H1 (cell line): ENCODE measurements around the gene TOMM40L. TPM values are rescaled to one million over a fixed set of nuclear protein-coding genes. Genes with fewer than 3 reads are reported as not detected.

Experiments
- CTCF ChIA-PET: fragments of 300-600 bp; sonication (Branson Sonifier 250); formaldehyde crosslinking; loops from one replicate; lab custom pipeline; 2021; ENCODE audit not compliant: partially characterized antibody; lab: Charles Lee
- POLR2A ChIA-PET: fragments of 300-600 bp; sonication (Branson Sonifier 250); formaldehyde crosslinking; loops from one replicate; lab custom pipeline; 2021; ENCODE audit warnings: inconsistent platforms; ENCODE audit not compliant: partially characterized antibody; lab: Charles Lee
- DNase-seq, 2 experiments: peaks; one replicate each; pipeline versions ENCODE4 v3.0.0 to v3.0.0-alpha.2; 2010 to 2022; ENCODE audit warnings: low spot score in 2 of 2, low read depth in 1 of 2, mixed read lengths in 1 of 2
- FAIRE-seq: peaks from 2 replicates; lab custom pipeline; 2011; peaks lifted over from hg19 to GRCh38; lab: Jason Lieb, UNC
- H2AFZ ChIP-seq: 2 replicates; pipeline ENCODE4 v1.8.1; 2012; ENCODE audit warnings: low read length, inconsistent platforms
- H2AK5ac ChIP-seq: 2 replicates; pipeline ENCODE4 v1.6.1; 2013; ENCODE audit warnings: low read depth, low read length
- H2BK120ac ChIP-seq: replicated peaks from 2 replicates; pipeline ENCODE3; 2013; ENCODE audit warnings: low read depth, low read length, inconsistent platforms
- H2BK12ac ChIP-seq: 2 replicates; pipeline ENCODE4 v1.6.1; 2013; ENCODE audit warnings: low read depth, low read length
- H2BK15ac ChIP-seq: 2 replicates; pipeline ENCODE4 v1.6.1; 2013; ENCODE audit warnings: low read length
- H2BK20ac ChIP-seq: 2 replicates; pipeline ENCODE4 v1.6.1; 2013; ENCODE audit warnings: low read length
- H2BK5ac ChIP-seq: 2 replicates; pipeline ENCODE4 v1.6.1; 2013; ENCODE audit warnings: low read depth, low read length
- H3K14ac ChIP-seq: 2 replicates; pipeline ENCODE4 v1.6.1; 2013; ENCODE audit warnings: inconsistent platforms; ENCODE audit not compliant: insufficient read length
- H3K18ac ChIP-seq: 2 replicates; pipeline ENCODE4 v1.6.1; 2013; ENCODE audit warnings: low read length; ENCODE audit errors: extremely low read depth
- H3K23ac ChIP-seq: 2 replicates; pipeline ENCODE4 v1.6.1; 2013; ENCODE audit warnings: inconsistent platforms; ENCODE audit not compliant: insufficient read length
- H3K23me2 ChIP-seq: 2 replicates; pipeline ENCODE4 v1.6.1; 2013; ENCODE audit warnings: low read depth, low read length
- H3K27ac ChIP-seq: 2 replicates; pipeline ENCODE4 v1.6.1; 2011; ENCODE audit warnings: low read depth, low read length, inconsistent platforms
- H3K27me3 ChIP-seq, 4 experiments: replicated peaks in 1 of 4; 1 replicate in 1 of 4; 2 replicates in 3 of 4; pipeline versions ENCODE4 v1.6.1 to v1.8.1; 2011 to 2013; ENCODE audit warnings: low read length in 3 of 4, mild to moderate bottlenecking in 3 of 4, inconsistent platforms in 2 of 4, mixed read lengths in 2 of 4, moderate library complexity in 1 of 4; ENCODE audit not compliant: control insufficient read depth in 3 of 4, insufficient read depth in 3 of 4; ENCODE audit errors: extremely low read depth in 1 of 4
- H3K36me3 ChIP-seq, 4 experiments: 2 replicates each; pipeline versions ENCODE4 v1.6.1 to v1.8.1; 2011 to 2013; ENCODE audit warnings: mild to moderate bottlenecking in 4 of 4, low read length in 3 of 4, moderate library complexity in 2 of 4, control low read depth in 1 of 4, inconsistent platforms in 1 of 4; ENCODE audit not compliant: insufficient read depth in 4 of 4, control insufficient read depth in 2 of 4
- H3K4ac ChIP-seq: replicated peaks from 2 replicates; pipeline ENCODE3; 2013; ENCODE audit warnings: low read length, low read depth, mixed read lengths, inconsistent platforms; ENCODE audit not compliant: insufficient read length
- H3K4me1 ChIP-seq, 4 experiments: replicated peaks in 1 of 4; 1 replicate in 1 of 4; 2 replicates in 3 of 4; pipeline versions ENCODE4 v1.6.1 to v1.8.1; 2011 to 2013; ENCODE audit warnings: low read length in 3 of 4, inconsistent platforms in 2 of 4, mixed read lengths in 1 of 4; ENCODE audit not compliant: insufficient read depth in 4 of 4, control insufficient read depth in 3 of 4
- H3K4me2 ChIP-seq, 2 experiments: 2 replicates each; pipeline versions ENCODE4 v1.6.1 to v1.8.1; 2011 to 2013; ENCODE audit warnings: low read depth in 2 of 2, low read length in 2 of 2, control low read depth in 1 of 2, inconsistent platforms in 1 of 2, mild to moderate bottlenecking in 1 of 2; ENCODE audit not compliant: insufficient read depth in 1 of 2
- H3K4me3 ChIP-seq, 4 experiments: fragments of 200-600, 300-600 bp in 1 of 4; sonication (generic), shearing (Covaris generic), sonication (Bioruptor Twin) in 1 of 4; 2 replicates each; pipeline versions ENCODE4 v1.5.1 to v1.8.1; 2011 to 2016; ENCODE audit warnings: low read length in 4 of 4, low read depth in 3 of 4, control low read depth in 2 of 4, inconsistent platforms in 2 of 4, mild to moderate bottlenecking in 2 of 4, mixed read lengths in 1 of 4, moderate library complexity in 1 of 4; ENCODE audit not compliant: insufficient read depth in 2 of 4; ENCODE audit errors: extremely low read depth in 1 of 4
- H3K56ac ChIP-seq: replicated peaks from 2 replicates; pipeline ENCODE3; 2013; ENCODE audit warnings: low read depth, mild to moderate bottlenecking, mixed read lengths, low read length, inconsistent platforms; ENCODE audit not compliant: insufficient read length
- H3K79me1 ChIP-seq: 2 replicates; pipeline ENCODE4 v1.6.1; 2013; ENCODE audit warnings: low read depth, low read length, control low read depth
- H3K79me2 ChIP-seq, 2 experiments: 2 replicates each; pipeline versions ENCODE4 v1.6.1 to v1.8.1; 2012 to 2013; ENCODE audit warnings: low read length in 2 of 2, mild to moderate bottlenecking in 2 of 2, inconsistent platforms in 1 of 2; ENCODE audit not compliant: insufficient read depth in 2 of 2, control insufficient read depth in 1 of 2
- H3K9ac ChIP-seq, 4 experiments: replicated peaks in 1 of 4; 1 replicate in 1 of 4; 2 replicates in 3 of 4; pipeline versions ENCODE4 v1.6.1 to v1.8.1; 2011 to 2013; ENCODE audit warnings: low read depth in 3 of 4, low read length in 3 of 4, control low read depth in 2 of 4, mild to moderate bottlenecking in 2 of 4, moderate library complexity in 2 of 4, inconsistent platforms in 1 of 4; ENCODE audit errors: extremely low read depth in 1 of 4
- H3K9me3 ChIP-seq, 2 experiments: 2 replicates each; pipeline versions ENCODE4 v1.6.1 to v1.8.1; 2012 to 2013; ENCODE audit warnings: mild to moderate bottlenecking in 2 of 2, moderate library complexity in 2 of 2, control low read depth in 1 of 2, inconsistent platforms in 1 of 2, low read depth in 1 of 2, low read length in 1 of 2, mixed read lengths in 1 of 2; ENCODE audit not compliant: insufficient read depth in 2 of 2
- H4K20me1 ChIP-seq, 2 experiments: replicated peaks in 1 of 2; 2 replicates each; pipeline versions ENCODE3 to v1.8.1; 2011 to 2013; ENCODE audit warnings: inconsistent platforms in 2 of 2, low read length in 2 of 2, mild to moderate bottlenecking in 1 of 2; ENCODE audit not compliant: insufficient read depth in 2 of 2, control insufficient read depth in 1 of 2
- H4K5ac ChIP-seq: 2 replicates; pipeline ENCODE4 v1.6.1; 2013; ENCODE audit warnings: low read length, low read depth, mixed read lengths, inconsistent platforms; ENCODE audit not compliant: insufficient read length
- H4K8ac ChIP-seq: 2 replicates; pipeline ENCODE4 v1.8.0; 2013; ENCODE audit warnings: mild to moderate bottlenecking, moderate library complexity, low read length, inconsistent platforms; ENCODE audit not compliant: insufficient read depth; ENCODE audit errors: extremely low read depth
- H4K91ac ChIP-seq: replicated peaks from 2 replicates; pipeline ENCODE3; 2013; ENCODE audit warnings: low read length, mixed read lengths, inconsistent platforms; ENCODE audit not compliant: insufficient read length
- CEBPB ChIP-seq: IDR thresholded peaks from 2 replicates; pipeline ENCODE4 v1.6.1; 2012; ENCODE audit warnings: low read depth, low read length
- CREB1 ChIP-seq: IDR thresholded peaks from 2 replicates; pipeline ENCODE4 v1.6.1; 2012; ENCODE audit warnings: inconsistent platforms
- EGR1 ChIP-seq: IDR thresholded peaks from 2 replicates; pipeline ENCODE4 v1.6.1; 2011; ENCODE audit warnings: low read depth, low read length, borderline replicate concordance
- EZH2 ChIP-seq: fragments of 200-600 bp; sonication (generic); IDR thresholded peaks from 2 replicates; pipeline ENCODE4 v1.7.1; 2012; ENCODE audit warnings: low read depth, mild to moderate bottlenecking, moderate library complexity, low read length, inconsistent platforms; ENCODE audit not compliant: severe bottlenecking
- HDAC2 ChIP-seq, 2 experiments: fragments of 300-600 bp in 1 of 2; sonication (generic) in 1 of 2; IDR thresholded peaks; 2 replicates each; pipeline ENCODE4 v1.6.1; 2011 to 2012; ENCODE audit warnings: low read depth in 2 of 2, low read length in 2 of 2, mild to moderate bottlenecking in 2 of 2, moderate library complexity in 2 of 2, borderline replicate concordance in 1 of 2, inconsistent platforms in 1 of 2
- MAX ChIP-seq: IDR thresholded peaks from 2 replicates; pipeline ENCODE4 v1.6.1; 2012; ENCODE audit warnings: inconsistent platforms
- POLR2A ChIP-seq, 2 experiments: IDR thresholded peaks; 1 replicate in 1 of 2; 2 replicates in 1 of 2; pipeline ENCODE4 v1.6.1; 2011; ENCODE audit warnings: low read depth in 2 of 2, low read length in 2 of 2, mild to moderate bottlenecking in 2 of 2; ENCODE audit errors: control extremely low read depth in 1 of 2
- POU5F1 ChIP-seq: IDR thresholded peaks from 2 replicates; pipeline ENCODE4 v1.6.1; 2011; ENCODE audit warnings: low read depth, mild to moderate bottlenecking, low read length, moderate library complexity
- RFX5 ChIP-seq: IDR thresholded peaks from 2 replicates; pipeline ENCODE4 v1.6.1; 2011; ENCODE audit warnings: low read depth, low read length, improper control_type of control experiment, borderline replicate concordance
- RXRA ChIP-seq: IDR thresholded peaks from 2 replicates; pipeline ENCODE4 v1.6.1; 2011; ENCODE audit warnings: low read depth, mild to moderate bottlenecking, low read length, moderate library complexity; ENCODE audit not compliant: insufficient read depth
- TBP ChIP-seq: IDR thresholded peaks from 2 replicates; pipeline ENCODE4 v1.6.1; 2011; ENCODE audit warnings: low read depth, low read length, improper control_type of control experiment
- WGBS, 2 experiments: shearing (Covaris generic) in 1 of 2; methylation state at CpG; one replicate each; pipeline versions ENCODE4 v1.1.6 to v1.1.7; 2013 to 2015; ENCODE audit warnings: low lambda C conversion rate in 2 of 2, mixed read lengths in 2 of 2, inconsistent platforms in 1 of 2, low coverage in 1 of 2, missing lambda C conversion rate in 1 of 2; ENCODE audit not compliant: insufficient replicate concordance in 2 of 2, insufficient coverage in 1 of 2, insufficient read length in 1 of 2; ENCODE audit errors: extremely low coverage in 1 of 2, missing lambda C conversion rate in 1 of 2; 5-methylcytosine and 5-hydroxymethylcytosine counted together
- polyA plus RNA-seq, 7 experiments: library from polyadenylated mRNA; depleted of rRNA in 3 of 7; stranded (reverse) in 5 of 7; unstranded in 2 of 7; fragments of >200 nt in 5 of 7; fragments of 200-250 nt in 2 of 7; gene quantifications; 1 replicate in 5 of 7; 2 replicates in 1 of 7; 4 replicates in 1 of 7; pipeline versions ENCODE4 v1.2.1 to v1.2.3, GENCODE V29; 2011 to 2013; ENCODE audit warnings: missing spikeins in 2 of 7, mixed read lengths in 2 of 7
- total RNA-seq: library from RNA; stranded (reverse); fragmentation: NEBNext Ultra II Directional; extraction: Animal tissue kit (Norgen Biotek cat#: 25700); gene quantifications from 2 replicates; pipeline ENCODE4 v1.2.1, GENCODE V29; 2021

Gene TOMM40L
- total and polyA plus RNA-seq, 2 of the 8 experiments (the other 6 are each of a cell fraction or from before 2014, with no cell fraction given), result 11.4 to 15.0 TPM

- Histone ChIP-seq H3K4me3 (peak overlapping the region in 3 of 4 experiments; percentile 4 to 97 (median 96); a peak in 4 of 8 replicates), H3K9ac (peak overlapping the region in 2 of 4 experiments; percentile 63 to 67; a peak in 4 of 7 replicates)
- FAIRE-seq, result no peak
- peak; percentile 2; the same call in 1 of the 2 replicates for TF ChIP-seq TBP
- TF ChIP-seq EGR1, result no peak
- TF ChIP-seq POU5F1, result no peak
- no peak for TF ChIP-seq RXRA
- TF ChIP-seq CEBPB, result no peak
- TF ChIP-seq HDAC2 (IDR thresholded peaks at IDR 0.05; ENCODE audit: borderline replicate concordance in 1 of 2, low read depth in 2 of 2, low read length in 2 of 2), result no peak
- peak in 1 of 2 experiments; percentile 14; a peak in 1 of 3 replicates for TF ChIP-seq POLR2A (IDR thresholded peaks at IDR 0.05; ENCODE audit: control extremely low read depth in 1 of 2, low read depth in 2 of 2, low read length in 2 of 2)
- no peak for TF ChIP-seq EZH2
- no peak for TF ChIP-seq CREB1
- no peak for TF ChIP-seq MAX
- TF ChIP-seq RFX5, result no peak
Measured at GRCh38 chr1:161200992-161201835, 24.6 kb upstream of the TOMM40L start.

More at GRCh38 chr1:161200992-161201835, 24.6 kb upstream of the TOMM40L start:
- H2AK5ac ChIP-seq, result peak overlapping the region; percentile 39
- peaks cover 13% of the 10 kb centered on the region for H3K23me2 ChIP-seq
- H3K23ac ChIP-seq, result no peak overlapping the region
- no peaks in the 10 kb centered on the region for H3K9me3 ChIP-seq
- H3K4ac ChIP-seq, result peak overlapping the region; percentile 28
- H3K4me2 ChIP-seq, result peak overlapping the region; percentile 75 to 80
- peak overlapping the region; percentile 92 for H4K5ac ChIP-seq
- no peak overlapping the region for H2AFZ ChIP-seq
- peak overlapping the region; percentile 5 for H2BK20ac ChIP-seq
- peaks cover 23 to 54% (median 48%) of the 10 kb centered on the region in 4 experiments for H3K4me1 ChIP-seq
- H3K79me2 ChIP-seq, result peaks cover 0 to 14% of the 10 kb centered on the region in 2 experiments; a peak in 2 of 4 replicates
- no peak for DNase-seq
- peak overlapping the region; percentile 88; the same call in 1 of the 2 replicates for H2BK15ac ChIP-seq
- H3K27ac ChIP-seq, result peak overlapping the region; percentile 94
- peaks cover 3 to 22% (median 4%) of the 10 kb centered on the region in 4 experiments; a peak in 6 of 8 replicates for H3K36me3 ChIP-seq
- peaks cover 9% of the 10 kb centered on the region; the same call in 1 of the 2 replicates for H3K79me1 ChIP-seq
- H4K8ac ChIP-seq, result peak overlapping the region; percentile 87; the same call in 1 of the 2 replicates
- peak overlapping the region; percentile 0 for H3K56ac ChIP-seq
- peak overlapping the region; percentile 100 for H3K18ac ChIP-seq
- POLR2A ChIA-PET, result interaction anchor here (0.6 to 4.6 kb wide), 27 partner anchors 9 to 184 kb away, joined by 3 to 82 read pairs (median 4); partner anchors contain the start of genes APOA2, B4GALT3, DEDD and FCER1G
- CTCF ChIA-PET, result interaction anchor here (0.6 to 17.6 kb wide), 10 partner anchors 10 to 209 kb away, joined by 3 to 427 read pairs (median 4); partner anchors contain the start of genes APOA2, FCER1G, PCP4L1 and PPOX
- no peaks in the 10 kb centered on the region for H3K27me3 ChIP-seq
- peak overlapping the region; percentile 99 for H2BK12ac ChIP-seq
- 76% methylated on average over 13 of the region's 13 CpGs; no CpG with 5 or more reads in 1 of the 2 experiments for WGBS, 2 experiments
- H3K14ac ChIP-seq, result no peak overlapping the region
- H2BK120ac ChIP-seq, result peak overlapping the region; percentile 76
- no peaks in the 10 kb centered on the region for H4K20me1 ChIP-seq
- H2BK5ac ChIP-seq, result peak overlapping the region; percentile 75
- H4K91ac ChIP-seq, result peak overlapping the region; percentile 91
